HAP-1 (cell line): Measurements from ENCODE around the gene MT1H.
A peak's percentile ranks its signal among the peaks of the same experiment; 100 is the strongest.

Source experiments
- DNase-seq, 2 experiments: peaks; one replicate each; pipeline ENCODE4 v3.0.0-alpha.2; 2016 to 2020; ENCODE audit warnings: low spot score in 2 of 2
- H3K27me3 ChIP-seq: fragments of 250-450 bp; sonication (Bioruptor Pico); 2 replicates; pipeline ENCODE4 v1.5.1; 2020; ENCODE audit warnings: low read depth, mild to moderate bottlenecking, moderate library complexity
- H3K36me3 ChIP-seq: fragments of 250-450 bp; sonication (Bioruptor Pico); replicated peaks from 2 replicates; pipeline ENCODE4 v1.5.1; 2020; ENCODE audit warnings: mild to moderate bottlenecking
- H3K4me1 ChIP-seq: fragments of 250-450 bp; sonication (Bioruptor Pico); 2 replicates; pipeline ENCODE4 v1.5.1; 2020; ENCODE audit warnings: mild to moderate bottlenecking
- H3K4me3 ChIP-seq: fragments of 250-450 bp; sonication (Bioruptor Pico); 2 replicates; pipeline ENCODE4 v1.5.1; 2020; ENCODE audit warnings: mild to moderate bottlenecking, moderate library complexity
- H3K9me3 ChIP-seq: fragments of 250-450 bp; sonication (Bioruptor Pico); 2 replicates; pipeline ENCODE4 v1.5.1; 2020; ENCODE audit warnings: mild to moderate bottlenecking, moderate library complexity
- in situ Hi-C: fragments of 300-500 bp; cut with MboI; formaldehyde crosslinking; loops from 3 replicates; pipeline ENCODE4 v1.14.3; 2020; ENCODE audit warnings: low sequenced_read_pairs, inconsistent platforms, mixed read lengths

Gene MT1H

DNA sequence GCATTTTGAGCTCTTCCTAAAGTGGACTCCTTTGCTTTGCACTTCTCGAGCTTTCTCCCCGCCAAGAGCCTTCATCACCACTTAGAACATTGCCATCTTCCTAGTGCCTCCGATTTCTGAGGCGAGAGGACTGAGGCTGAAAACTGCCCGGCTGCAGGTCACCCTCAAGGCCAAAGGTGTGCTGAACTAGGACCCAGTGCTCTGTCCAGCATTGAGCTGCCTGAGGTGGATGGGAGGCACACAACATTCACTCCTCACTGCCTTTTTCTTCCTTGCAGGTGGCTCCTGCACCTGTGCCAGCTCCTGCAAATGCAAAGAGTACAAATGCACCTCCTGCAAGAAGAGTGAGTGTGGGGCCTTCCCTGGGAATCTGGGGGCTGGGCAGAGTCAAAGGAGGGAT lies 25.8 kb upstream of the MT1H start:
- no peaks in the 10 kb centered on the region for H3K27me3 ChIP-seq
- in situ Hi-C loops: no loop called here
- H3K9me3 ChIP-seq: no peaks in the 10 kb centered on the region
- H3K36me3 ChIP-seq: no peaks in the 10 kb centered on the region
- no peak for DNase-seq
- no peaks in the 10 kb centered on the region for H3K4me1 ChIP-seq
- H3K4me3 ChIP-seq: no peak overlapping the region

DNA sequence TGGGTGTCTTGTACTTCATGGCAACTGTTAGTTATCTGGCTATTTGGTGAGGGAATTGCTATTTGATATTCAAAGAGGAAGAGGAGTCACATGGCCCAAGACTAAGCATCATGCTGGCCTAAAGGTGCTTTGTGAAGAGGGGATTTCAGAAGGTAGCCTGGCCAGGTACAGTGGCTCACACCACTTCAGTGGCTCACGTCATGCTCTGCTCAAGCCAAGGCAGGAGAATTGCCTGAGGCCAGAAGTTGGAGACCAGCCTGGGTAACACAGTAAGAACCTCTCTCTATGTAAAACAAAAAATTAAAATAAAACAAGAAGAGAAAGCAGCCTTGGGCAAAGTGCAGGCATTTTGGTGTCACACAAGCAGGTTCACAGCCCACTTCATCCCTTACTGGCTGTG lies 24.3 kb upstream of the MT1H start:
- no peaks in the 10 kb centered on the region for H3K9me3 ChIP-seq
- H3K4me3 ChIP-seq: no peak overlapping the region
- no peak for DNase-seq
- in situ Hi-C loops: no loop called here
- H3K4me1 ChIP-seq: peaks cover 14% of the 10 kb centered on the region
- H3K36me3 ChIP-seq: no peaks in the 10 kb centered on the region
- no peaks in the 10 kb centered on the region for H3K27me3 ChIP-seq

DNA sequence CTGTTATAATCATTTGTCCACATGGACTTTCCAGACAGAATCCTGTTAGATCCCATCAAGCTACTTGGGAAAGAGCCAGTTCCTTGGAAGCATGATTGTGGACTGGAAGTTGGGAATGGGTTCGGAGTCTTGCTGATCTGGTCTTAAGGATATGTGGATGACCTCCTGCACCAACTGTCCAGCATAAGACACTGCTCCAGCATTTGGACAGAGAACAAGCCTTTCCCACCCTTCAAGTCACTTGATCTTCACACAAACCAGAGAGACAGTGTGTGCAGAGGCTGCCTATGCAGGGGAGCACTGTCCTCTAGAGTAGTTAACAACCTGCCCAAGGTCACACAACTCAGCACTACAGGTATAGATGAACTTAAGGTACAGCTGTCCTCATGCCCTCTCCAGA lies 23.8 kb upstream of the MT1H start:
- in situ Hi-C loops: no loop called here
- Histone ChIP-seq H3K4me1 (peaks cover 14% of the 10 kb centered on the region), H3K27me3 (no peaks in the 10 kb centered on the region), H3K9me3 (no peaks in the 10 kb centered on the region), H3K4me3 (no peak overlapping the region), H3K36me3 (no peaks in the 10 kb centered on the region)
- no peak for DNase-seq

DNA sequence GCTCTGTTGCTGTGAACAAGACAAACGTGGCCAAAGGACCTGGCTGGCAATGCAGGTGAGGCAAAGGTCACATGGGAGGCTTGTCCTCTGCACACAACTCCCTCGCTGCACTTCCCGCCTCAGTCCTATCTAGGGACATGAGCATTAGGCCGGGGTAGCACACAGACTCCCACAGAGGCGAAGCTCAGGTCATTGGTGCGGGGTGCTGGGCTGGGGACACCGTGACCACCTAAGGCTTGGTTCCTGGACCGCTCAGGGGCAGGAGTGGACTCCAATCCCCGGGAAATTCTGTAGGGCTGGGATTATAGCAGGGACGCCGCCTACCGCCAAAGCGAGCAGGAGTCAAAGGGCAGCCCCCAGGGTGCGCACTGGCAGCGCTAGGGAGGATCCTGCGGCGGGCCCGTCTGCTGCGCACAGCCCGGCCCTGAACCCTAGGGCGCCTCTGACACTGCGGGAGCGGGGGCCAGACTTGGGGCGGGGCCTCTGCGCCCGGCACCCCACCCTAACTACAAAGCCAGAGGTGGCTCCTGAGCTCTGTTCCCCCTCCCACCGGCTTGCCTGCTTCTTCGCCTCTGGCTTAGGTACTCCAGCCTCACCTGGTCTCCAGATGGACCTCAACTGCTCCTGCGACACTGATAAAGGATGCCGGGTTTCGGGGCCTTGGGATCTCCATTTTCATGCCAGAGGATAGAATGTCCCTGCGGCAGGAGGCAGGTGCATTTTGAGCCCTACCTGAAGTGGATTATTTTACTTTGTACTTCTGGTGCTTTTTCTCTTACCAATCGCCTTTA lies 21.8 kb upstream of the MT1H start:
- Histone ChIP-seq H3K36me3 (no peaks in the 10 kb centered on the region), H3K4me1 (peaks cover 14% of the 10 kb centered on the region), H3K9me3 (no peaks in the 10 kb centered on the region), H3K27me3 (no peaks in the 10 kb centered on the region), H3K4me3 (no peak overlapping the region)
- in situ Hi-C loops: no loop called here
- no peak for DNase-seq

DNA sequence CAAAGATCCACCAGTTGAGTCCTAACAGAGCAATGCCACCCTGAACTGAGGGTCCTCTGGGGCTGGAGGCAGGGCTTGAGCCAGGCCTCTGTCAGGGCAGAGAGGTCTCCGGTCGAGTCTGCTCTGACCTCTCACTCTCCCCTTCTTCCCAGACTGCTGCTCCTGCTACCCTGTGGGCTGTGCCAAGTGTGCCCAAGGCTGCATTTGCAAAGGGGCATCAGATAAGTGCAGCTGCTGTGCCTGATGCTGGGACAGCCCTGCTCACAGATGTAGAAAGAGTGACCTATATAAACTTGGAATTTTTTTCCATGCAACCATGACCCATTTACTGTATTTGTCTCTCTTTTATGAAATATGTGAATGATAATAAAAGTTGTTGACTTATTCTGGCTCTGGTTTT lies 20.3 kb upstream of the MT1H start:
- Histone ChIP-seq H3K4me1 (peaks cover 14% of the 10 kb centered on the region), H3K9me3 (no peaks in the 10 kb centered on the region), H3K4me3 (no peak overlapping the region), H3K27me3 (no peaks in the 10 kb centered on the region), H3K36me3 (no peaks in the 10 kb centered on the region)
- in situ Hi-C loops: no loop called here
- DNase-seq: no peak

DNA sequence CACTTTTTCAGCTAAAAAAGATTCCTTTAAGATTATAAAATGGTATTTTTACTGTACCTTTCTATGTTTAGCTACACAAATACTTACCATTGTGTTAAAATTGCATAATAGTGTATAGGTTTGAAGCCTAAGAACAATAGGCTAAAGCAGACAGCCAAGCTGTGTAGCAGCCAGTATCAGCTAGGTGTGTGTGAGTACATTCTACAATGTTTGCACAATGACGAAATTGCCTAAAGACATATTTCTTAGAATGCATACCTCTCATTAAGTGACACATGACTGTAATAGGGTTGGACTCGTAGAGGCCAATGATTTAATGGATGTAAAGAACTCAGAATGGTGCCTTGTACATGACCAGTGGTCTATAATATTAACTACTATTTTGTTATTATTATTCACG lies 19.8 kb upstream of the MT1H start:
- Histone ChIP-seq H3K27me3 (no peaks in the 10 kb centered on the region), H3K9me3 (no peaks in the 10 kb centered on the region), H3K4me3 (no peak overlapping the region), H3K4me1 (peaks cover 14% of the 10 kb centered on the region), H3K36me3 (no peaks in the 10 kb centered on the region)
- peak in 1 of 2 experiments; percentile 25 for DNase-seq
- in situ Hi-C loops: no loop called here

DNA sequence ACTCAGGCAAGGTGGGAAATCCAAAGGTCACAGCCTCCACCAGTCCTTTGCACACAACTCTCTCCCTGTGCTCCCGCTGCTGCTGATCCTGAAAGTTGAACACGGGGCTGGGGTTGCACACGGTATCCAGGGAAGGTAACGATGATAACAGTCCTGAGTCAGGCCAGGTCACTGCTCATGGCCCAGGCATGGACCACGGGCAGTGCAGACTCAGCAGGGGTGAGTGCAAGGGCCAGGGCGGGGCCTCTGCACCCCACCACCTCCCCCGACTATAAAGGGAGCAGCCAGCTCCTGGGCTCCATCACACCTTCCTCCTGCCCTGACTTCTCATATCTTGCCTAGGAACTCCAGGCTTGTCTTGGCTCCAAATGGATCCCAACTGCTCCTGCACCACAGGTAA lies 18.0 kb upstream of the MT1H start, which contains the start of gene MT1B:
Gene MT1B, plus strand, starts transcription at position 301 of the 400 bp plus-strand sequence. Its CDS starts 68 bp downstream, at position 369.
- DNase-seq: no peak
- H3K9me3 ChIP-seq: no peaks in the 10 kb centered on the region
- in situ Hi-C loops: no loop called here
- H3K4me1 ChIP-seq: peaks cover 14% of the 10 kb centered on the region
- H3K4me3 ChIP-seq: no peak within 1 kb of the TSS
- no peaks in the 10 kb centered on the region for H3K27me3 ChIP-seq
- no peaks in the 10 kb centered on the region for H3K36me3 ChIP-seq

DNA sequence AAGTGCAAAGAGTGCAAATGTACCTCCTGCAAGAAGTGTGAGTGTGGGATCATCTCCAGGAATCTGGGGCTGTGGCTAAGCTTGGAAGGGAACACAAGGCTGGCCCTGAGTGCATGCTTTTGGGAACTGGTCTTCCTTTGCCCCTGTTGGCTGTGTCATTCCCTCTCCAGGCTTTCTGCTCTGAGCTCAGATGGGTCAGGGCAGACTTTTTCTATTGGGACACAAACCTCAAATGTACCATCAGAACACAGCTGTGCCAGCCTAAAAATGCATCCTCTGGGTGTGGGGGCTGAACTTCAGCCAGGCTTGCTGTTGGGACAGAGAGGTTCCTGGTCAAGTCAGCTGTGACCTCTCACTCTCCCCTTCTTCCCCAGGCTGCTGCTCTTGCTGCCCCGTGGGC lies 17.0 kb upstream of the MT1H start:
- Histone ChIP-seq H3K4me3 (no peak overlapping the region), H3K27me3 (no peaks in the 10 kb centered on the region), H3K9me3 (no peaks in the 10 kb centered on the region), H3K36me3 (no peaks in the 10 kb centered on the region), H3K4me1 (peaks cover 17% of the 10 kb centered on the region)
- DNase-seq: no peak
- in situ Hi-C loops: no loop called here

DNA sequence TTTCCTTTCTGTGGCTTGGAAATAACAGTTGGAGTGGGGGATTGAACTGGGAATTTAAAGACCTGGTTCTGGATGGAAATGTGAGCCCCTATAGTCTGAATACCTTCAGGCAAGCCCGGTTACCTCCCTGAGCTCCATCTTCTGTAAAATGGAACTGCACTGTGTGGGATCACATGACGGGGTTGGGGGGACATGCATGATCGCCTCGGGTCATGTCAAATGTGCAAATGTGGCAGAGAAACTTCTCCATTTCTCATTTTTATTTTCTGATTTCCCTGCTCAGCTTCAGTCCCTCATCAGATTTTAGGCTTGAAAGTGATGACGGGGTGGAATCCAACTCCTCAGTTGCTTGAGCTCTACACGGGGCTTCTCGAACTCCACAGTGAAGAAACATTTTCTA lies 16.4 kb upstream of the MT1H start:
- H3K36me3 ChIP-seq: no peaks in the 10 kb centered on the region

DNA sequence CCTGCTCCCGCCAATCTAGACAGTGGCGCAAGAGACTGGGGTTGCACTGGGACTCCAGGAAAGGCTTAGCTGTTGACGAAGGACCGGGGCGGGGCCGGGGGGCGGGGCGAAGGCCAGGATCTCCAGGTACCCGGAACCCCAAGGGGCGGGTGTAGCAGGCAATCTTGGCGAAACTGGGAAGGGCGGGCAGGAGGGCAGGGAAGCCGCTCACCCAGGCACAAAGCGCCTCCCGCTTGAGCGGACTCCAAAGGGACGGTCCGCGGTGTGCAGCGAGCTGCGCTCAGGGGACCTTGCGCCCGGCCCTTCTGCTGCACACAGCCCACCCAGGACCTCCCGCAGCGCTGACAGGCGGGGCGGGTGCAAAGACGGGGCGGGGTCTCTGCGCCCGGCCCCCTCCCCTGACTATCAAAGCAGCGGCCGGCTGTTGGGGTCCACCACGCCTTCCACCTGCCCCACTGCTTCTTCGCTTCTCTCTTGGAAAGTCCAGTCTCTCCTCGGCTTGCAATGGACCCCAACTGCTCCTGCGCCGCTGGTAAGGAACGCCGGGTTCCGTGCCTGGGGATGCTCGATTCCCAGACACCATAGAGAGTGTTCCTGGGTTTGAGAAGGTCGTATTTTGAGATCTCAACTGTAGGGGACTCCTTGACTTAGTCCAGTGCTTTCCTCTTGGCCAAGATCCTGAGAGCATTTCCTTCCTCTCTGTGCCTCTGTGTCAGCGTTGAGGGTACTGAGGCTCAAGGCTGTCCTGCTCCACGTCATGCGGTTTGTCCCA lies 11.9 kb upstream of the MT1H start, which contains the start of gene MT1F:
Gene MT1F, plus strand, starts transcription at position 405 of the 772 bp plus-strand sequence. Its CDS starts 100 bp downstream, at position 505.
- in situ Hi-C loops: no loop called here
- Histone ChIP-seq H3K36me3 (no peaks in the 10 kb centered on the region), H3K4me1 (peaks cover 3% of the 10 kb centered on the region; the same call in 1 of the 2 replicates), H3K9me3 (no peaks in the 10 kb centered on the region), H3K27me3 (no peaks in the 10 kb centered on the region), H3K4me3 (peak within 1 kb of the TSS; percentile 49)
- DNase-seq: peak; percentile 81 to 95

More for the DNA sequence above, 16.4 kb upstream of the MT1H start:
- Histone ChIP-seq H3K4me1 (peaks cover 17% of the 10 kb centered on the region), H3K9me3 (no peaks in the 10 kb centered on the region), H3K27me3 (no peaks in the 10 kb centered on the region), H3K4me3 (no peak overlapping the region)
- in situ Hi-C loops: no loop called here
- DNase-seq: no peak

DNA sequence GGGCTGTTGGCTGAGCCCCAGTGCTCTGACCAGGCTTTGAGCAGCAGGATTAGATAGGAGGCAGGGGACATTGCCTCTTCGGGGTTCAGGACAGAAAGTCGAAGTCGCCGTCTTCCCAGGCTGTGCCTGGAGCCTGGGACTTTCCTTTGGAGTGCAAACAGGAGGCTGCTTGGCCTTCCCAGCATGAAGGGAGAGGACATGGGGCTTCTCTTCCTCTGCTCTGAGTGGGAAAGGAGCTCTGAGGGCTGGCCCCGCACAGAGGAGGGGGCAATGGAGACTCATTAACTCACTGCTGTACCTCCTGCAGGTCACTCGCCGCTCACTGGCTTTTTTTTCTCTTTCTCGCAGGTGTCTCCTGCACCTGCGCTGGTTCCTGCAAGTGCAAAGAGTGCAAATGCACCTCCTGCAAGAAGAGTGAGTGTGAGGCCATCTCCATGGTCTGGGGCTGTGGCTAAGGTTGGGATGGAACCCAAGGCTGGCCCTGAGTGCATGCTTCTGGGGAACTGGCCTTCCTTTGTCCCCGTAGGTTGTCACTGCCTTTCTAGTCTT lies 11.2 kb upstream of the MT1H start:
- Histone ChIP-seq H3K9me3 (no peaks in the 10 kb centered on the region), H3K4me1 (peaks cover 3% of the 10 kb centered on the region; the same call in 1 of the 2 replicates), H3K4me3 (peak overlapping the region; percentile 49), H3K36me3 (no peaks in the 10 kb centered on the region), H3K27me3 (no peaks in the 10 kb centered on the region)
- in situ Hi-C loops: no loop called here
- no peak for DNase-seq

DNA sequence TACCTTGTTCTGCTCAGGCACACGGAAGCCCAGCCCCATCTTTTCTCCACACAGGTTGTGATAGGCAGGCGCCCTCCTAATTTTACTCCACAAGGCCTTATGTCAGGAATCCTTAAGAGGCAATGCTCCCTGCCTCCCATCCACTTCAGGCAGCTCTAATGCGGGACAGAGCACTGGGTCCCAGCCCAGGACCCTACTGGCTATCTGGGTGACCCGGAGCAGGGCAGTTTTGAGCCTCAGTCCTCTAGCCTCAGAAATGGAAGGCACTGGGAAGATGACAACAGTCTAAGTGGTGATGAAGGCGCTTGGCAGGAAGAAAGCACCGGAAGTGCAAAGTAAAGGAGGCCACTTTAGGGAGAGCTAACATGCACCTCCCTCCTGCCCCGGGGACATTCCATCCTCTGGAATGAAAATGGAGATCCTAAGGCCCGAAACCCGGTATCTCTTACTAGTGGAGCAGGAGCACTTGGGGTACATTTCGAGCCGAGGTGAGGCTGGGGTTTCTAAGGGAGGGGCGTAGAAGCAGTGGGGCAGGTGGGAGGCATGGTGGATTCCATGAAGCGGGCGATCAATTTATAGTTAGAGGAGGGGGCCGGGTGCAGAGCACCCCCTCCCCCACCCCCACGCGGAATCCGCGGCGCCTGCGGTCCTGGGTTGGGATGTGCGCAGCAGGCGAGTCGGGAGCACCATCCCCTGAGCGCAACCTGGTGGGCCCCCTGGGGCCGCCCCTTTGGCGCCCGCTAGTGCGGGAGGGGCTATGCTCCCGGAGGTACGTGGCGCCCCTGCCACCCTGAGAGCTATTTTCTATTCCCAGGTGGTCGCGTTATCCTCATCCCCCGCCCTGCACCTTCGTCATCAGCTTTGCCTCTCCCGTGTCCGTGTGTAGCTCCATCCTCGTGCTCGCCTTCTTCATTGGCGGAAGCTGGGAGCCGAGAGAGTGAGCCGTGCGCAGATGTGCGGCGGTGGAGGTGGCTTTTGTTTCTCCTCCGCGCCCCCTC lies 7.0 kb upstream of the MT1H start:
- Histone ChIP-seq H3K36me3 (no peaks in the 10 kb centered on the region), H3K9me3 (no peaks in the 10 kb centered on the region), H3K4me3 (no peak overlapping the region), H3K4me1 (no peaks in the 10 kb centered on the region; the same call in 1 of the 2 replicates), H3K27me3 (no peaks in the 10 kb centered on the region)
- DNase-seq: no peak
- in situ Hi-C loops: no loop called here

DNA sequence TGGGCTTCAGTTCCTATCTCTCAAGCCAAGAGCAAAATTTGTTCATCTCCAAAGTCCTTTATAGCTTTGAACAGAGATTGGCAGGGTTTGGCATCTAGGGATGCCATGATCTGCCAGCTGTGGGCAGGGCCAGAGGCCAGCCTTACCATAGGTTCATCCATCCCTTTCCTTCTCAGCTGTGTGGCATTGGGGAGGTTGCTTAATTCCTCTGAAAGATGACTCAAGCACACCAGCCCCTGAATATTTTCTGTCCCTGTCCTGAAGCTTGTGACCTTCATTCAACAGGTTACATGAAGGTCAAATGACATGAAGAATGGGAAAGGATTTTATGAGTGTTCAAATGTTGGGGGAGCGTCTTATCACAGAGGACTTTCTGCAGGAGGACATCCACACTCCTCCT lies 5.1 kb upstream of the MT1H start:
- in situ Hi-C loops: no loop called here
- no peaks in the 10 kb centered on the region for H3K27me3 ChIP-seq
- H3K9me3 ChIP-seq: no peaks in the 10 kb centered on the region
- DNase-seq: no peak
- no peak overlapping the region for H3K4me3 ChIP-seq
- H3K36me3 ChIP-seq: no peaks in the 10 kb centered on the region
- H3K4me1 ChIP-seq: no peaks in the 10 kb centered on the region
